SK-N-SH (cell line): ENCODE measurements around the gene SGSH. TPM values are rescaled to one million over a fixed set of nuclear protein-coding genes. Genes with fewer than 3 reads are reported as not detected.

Source experiments
- CTCF ChIA-PET: fragments of 300-600, 350-600 bp; formaldehyde crosslinking; extraction: SDS; loops from one replicate; lab custom pipeline; 2021; lab: Yijun Ruan, JAX
- POLR2A ChIA-PET: fragments of 350-600 bp; sonication (Branson Sonifier 250); formaldehyde crosslinking; extraction: SDS; loops from one replicate; lab custom pipeline; 2020; ENCODE audit warnings: antibody characterized with exemption, inconsistent platforms; lab: Yijun Ruan, JAX
- DNase-seq: peaks from one replicate; pipeline ENCODE4 v3.0.0; 2012
- H2AFZ ChIP-seq: fragments of 200-600 bp; sonication (generic); 2 replicates; pipeline ENCODE4 v1.8.1; 2016; ENCODE audit warnings: antibody characterized with exemption, mild to moderate bottlenecking, low read depth
- H3F3A ChIP-seq: fragments of 200-600 bp; sonication (generic); replicated peaks from 2 replicates; pipeline ENCODE3; 2016; ENCODE audit warnings: antibody characterized with exemption, mild to moderate bottlenecking; ENCODE audit not compliant: insufficient read depth
- H3K27ac ChIP-seq, 2 experiments: fragments of 200-500 bp in 1 of 2; fragments of 200-600 bp in 1 of 2; sonication (Bioruptor generic) in 1 of 2; sonication (generic), shearing (Covaris generic) in 1 of 2; 2 replicates each; pipeline versions ENCODE4 v1.5.1 to v1.6.1; 2014 to 2016; ENCODE audit warnings: low read depth in 2 of 2, inconsistent platforms in 1 of 2, low read length in 1 of 2, mild to moderate bottlenecking in 1 of 2, mixed read lengths in 1 of 2
- H3K27me3 ChIP-seq: fragments of 200-600 bp; sonication (generic), shearing (Covaris generic); 2 replicates; pipeline ENCODE4 v1.6.1; 2016; ENCODE audit warnings: mixed run types; ENCODE audit not compliant: insufficient read depth
- H3K36me3 ChIP-seq, 2 experiments: fragments of 200-500 bp in 1 of 2; fragments of 200-600 bp in 1 of 2; sonication (Bioruptor generic) in 1 of 2; sonication (generic) in 1 of 2; replicated peaks in 1 of 2; 2 replicates each; pipeline versions ENCODE3 to v1.5.1; 2014 to 2016; ENCODE audit warnings: low read length in 1 of 2, mild to moderate bottlenecking in 1 of 2; ENCODE audit not compliant: insufficient read depth in 2 of 2, control insufficient read depth in 1 of 2
- H3K4me1 ChIP-seq, 2 experiments: fragments of 200-500 bp in 1 of 2; fragments of 200-600 bp in 1 of 2; sonication (Bioruptor generic) in 1 of 2; sonication (generic), shearing (Covaris generic) in 1 of 2; 2 replicates each; pipeline versions ENCODE4 v1.5.1 to v1.6.1; 2014 to 2016; ENCODE audit warnings: low read depth in 1 of 2, low read length in 1 of 2, mixed run types in 1 of 2; ENCODE audit not compliant: insufficient read depth in 2 of 2, control insufficient read depth in 1 of 2
- H3K4me2 ChIP-seq: fragments of 200-600 bp; sonication (generic), shearing (Covaris generic); 2 replicates; pipeline ENCODE4 v1.6.1; 2017; ENCODE audit warnings: mixed run types
- H3K4me3 ChIP-seq, 2 experiments: fragments of 200-500 bp in 1 of 2; fragments of 200-600 bp in 1 of 2; sonication (Bioruptor generic) in 1 of 2; sonication (generic), shearing (Covaris generic) in 1 of 2; 2 replicates each; pipeline versions ENCODE4 v1.5.1 to v1.8.1; 2014 to 2016; ENCODE audit warnings: low read depth in 2 of 2, inconsistent platforms in 1 of 2, low read length in 1 of 2, mild to moderate bottlenecking in 1 of 2, mixed read lengths in 1 of 2, moderate library complexity in 1 of 2
- H3K79me2 ChIP-seq: fragments of 200-600 bp; sonication (generic); 2 replicates; pipeline ENCODE4 v1.8.1; 2017; ENCODE audit warnings: mild to moderate bottlenecking; ENCODE audit not compliant: insufficient read depth
- H3K9ac ChIP-seq: fragments of 200-600 bp; sonication (generic); 2 replicates; pipeline ENCODE4 v1.6.1; 2017; ENCODE audit warnings: mixed run types
- H3K9me2 ChIP-seq: fragments of 200-600 bp; sonication (generic); 2 replicates; pipeline ENCODE4 v1.6.1; 2017; ENCODE audit warnings: mixed run types
- H3K9me3 ChIP-seq: fragments of 200-600 bp; sonication (generic); 2 replicates; pipeline ENCODE4 v1.6.1; 2017; ENCODE audit warnings: mixed run types, mild to moderate bottlenecking, moderate library complexity
- H4K20me1 ChIP-seq: fragments of 200-600 bp; sonication (generic); 2 replicates; pipeline ENCODE4 v1.6.1; 2017; ENCODE audit warnings: mild to moderate bottlenecking, mixed run types; ENCODE audit not compliant: insufficient read depth
- ELF1 ChIP-seq: IDR thresholded peaks from 2 replicates; pipeline ENCODE4 v1.4.0; 2012
- EP300 ChIP-seq, 2 experiments: IDR thresholded peaks; 2 replicates each; pipeline versions ENCODE4 v1.4.0 to v1.6.1; 2012; ENCODE audit warnings: borderline replicate concordance in 1 of 2, low read depth in 1 of 2, low read length in 1 of 2
- FOSL2 ChIP-seq: IDR thresholded peaks from 2 replicates; pipeline ENCODE4 v1.4.0; 2012; ENCODE audit warnings: low read depth, mild to moderate bottlenecking, moderate library complexity, borderline replicate concordance
- GABPA ChIP-seq: IDR thresholded peaks from 2 replicates; pipeline ENCODE4 v1.4.0; 2012; ENCODE audit warnings: low read depth, mild to moderate bottlenecking
- GATA2 ChIP-seq: sonication (generic); formaldehyde crosslinking; IDR thresholded peaks from 2 replicates; pipeline ENCODE4 v1.5.0; 2020; ENCODE audit warnings: mild to moderate bottlenecking, missing genetic modification reagents
- JUND ChIP-seq: IDR thresholded peaks from 2 replicates; pipeline ENCODE4 v1.4.0; 2012
- MEF2A ChIP-seq: IDR thresholded peaks from 2 replicates; pipeline ENCODE4 v1.4.0; 2012; ENCODE audit warnings: low read depth, borderline replicate concordance
- POLR2AphosphoS5 ChIP-seq: IDR thresholded peaks from 2 replicates; pipeline ENCODE4 v1.6.1; 2012; ENCODE audit warnings: low read depth, low read length
- RAD21 ChIP-seq: IDR thresholded peaks from 2 replicates; pipeline ENCODE4 v1.6.1; 2012; ENCODE audit warnings: mild to moderate bottlenecking, low read length
- RCOR1 ChIP-seq: fragments of 150-350 bp; IDR thresholded peaks from 2 replicates; pipeline ENCODE4 v1.6.1; 2017; ENCODE audit warnings: antibody characterized with exemption, low read length
- RFX5 ChIP-seq: IDR thresholded peaks from 2 replicates; pipeline ENCODE4 v1.6.1; 2012; ENCODE audit warnings: mild to moderate bottlenecking, improper control_type of control experiment, low read length
- SMC3 ChIP-seq: IDR thresholded peaks from 2 replicates; pipeline ENCODE4 v1.6.1; 2012; ENCODE audit warnings: low read depth, low read length, improper control_type of control experiment
- TAF1 ChIP-seq: IDR thresholded peaks from 2 replicates; pipeline ENCODE4 v1.6.1; 2012; ENCODE audit warnings: low read depth, mild to moderate bottlenecking, low read length, moderate library complexity, borderline replicate concordance
- TCF12 ChIP-seq: IDR thresholded peaks from 2 replicates; pipeline ENCODE4 v1.4.0; 2012
- USF1 ChIP-seq: IDR thresholded peaks from 2 replicates; pipeline ENCODE4 v1.4.0; 2012; ENCODE audit warnings: low read depth, borderline replicate concordance
- ZBTB33 ChIP-seq: IDR thresholded peaks from 2 replicates; pipeline ENCODE4 v1.4.0; 2012; ENCODE audit warnings: low read depth, borderline replicate concordance
- WGBS: methylation state at CpG from one replicate; pipeline ENCODE4 v1.1.6; 2017; ENCODE audit warnings: low lambda C conversion rate; 5-methylcytosine and 5-hydroxymethylcytosine counted together
- polyA plus RNA-seq, 3 experiments: library from polyadenylated mRNA; depleted of rRNA; stranded (reverse); fragments of >200 nt; gene quantifications; 2 replicates each; pipeline ENCODE4 v1.2.3, GENCODE V29; 2012
- TF ChIP-seq, protein P1 (sequence below): fragments of 200-600 bp; sonication (generic); IDR thresholded peaks from 2 replicates; pipeline ENCODE4 v1.6.1; 2017; ENCODE audit warnings: antibody characterized with exemption, mild to moderate bottlenecking, moderate library complexity

Gene SGSH
- polyA plus RNA-seq, 1 of the 3 experiments (the other 2 are of a cell fraction), result 161 TPM

- no peaks in the 10 kb centered on the region for H3K9me2 ChIP-seq
- H3K27me3 ChIP-seq, result no peaks in the 10 kb centered on the region
- no peak for DNase-seq
- H3K4me2 ChIP-seq, result no peak overlapping the region
- peaks cover 5 to 7% of the 10 kb centered on the region in 2 experiments; a peak in 2 of 4 replicates for H3K4me1 ChIP-seq
- TF ChIP-seq, protein P1, sequence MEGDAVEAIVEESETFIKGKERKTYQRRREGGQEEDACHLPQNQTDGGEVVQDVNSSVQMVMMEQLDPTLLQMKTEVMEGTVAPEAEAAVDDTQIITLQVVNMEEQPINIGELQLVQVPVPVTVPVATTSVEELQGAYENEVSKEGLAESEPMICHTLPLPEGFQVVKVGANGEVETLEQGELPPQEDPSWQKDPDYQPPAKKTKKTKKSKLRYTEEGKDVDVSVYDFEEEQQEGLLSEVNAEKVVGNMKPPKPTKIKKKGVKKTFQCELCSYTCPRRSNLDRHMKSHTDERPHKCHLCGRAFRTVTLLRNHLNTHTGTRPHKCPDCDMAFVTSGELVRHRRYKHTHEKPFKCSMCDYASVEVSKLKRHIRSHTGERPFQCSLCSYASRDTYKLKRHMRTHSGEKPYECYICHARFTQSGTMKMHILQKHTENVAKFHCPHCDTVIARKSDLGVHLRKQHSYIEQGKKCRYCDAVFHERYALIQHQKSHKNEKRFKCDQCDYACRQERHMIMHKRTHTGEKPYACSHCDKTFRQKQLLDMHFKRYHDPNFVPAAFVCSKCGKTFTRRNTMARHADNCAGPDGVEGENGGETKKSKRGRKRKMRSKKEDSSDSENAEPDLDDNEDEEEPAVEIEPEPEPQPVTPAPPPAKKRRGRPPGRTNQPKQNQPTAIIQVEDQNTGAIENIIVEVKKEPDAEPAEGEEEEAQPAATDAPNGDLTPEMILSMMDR, result no peak
- TF ChIP-seq SMC3, result no peak
- no peak overlapping the region for H3K27ac ChIP-seq
- peaks cover 16% of the 10 kb centered on the region for H3K79me2 ChIP-seq
- ChIA-PET POLR2A (no interaction called here), CTCF (interaction anchor here (0.6 kb wide), 2 partner anchors 17 to 167 kb away, joined by 3 read pairs; partner anchors contain the start of gene GAA)
- 81% methylated on average over 4 of the region's 4 CpGs for WGBS
- H2AFZ ChIP-seq, result no peak overlapping the region
- no peak overlapping the region for H3K9ac ChIP-seq
- peaks cover 22 to 37% of the 10 kb centered on the region in 2 experiments for H3K36me3 ChIP-seq
- no peak overlapping the region for H3K4me3 ChIP-seq
- no peaks in the 10 kb centered on the region for H4K20me1 ChIP-seq
- H3F3A ChIP-seq, result no peaks in the 10 kb centered on the region
- H3K9me3 ChIP-seq, result no peaks in the 10 kb centered on the region
Observed at GRCh38 chr17:80268427-80268826, 48.3 kb upstream of the SGSH start.

- CTCF ChIA-PET, result interaction anchor here (2.5 kb wide), 1 partner anchor 185 kb away, joined by 7 read pairs; no protein-coding TSS in a partner anchor
- no peak for TF ChIP-seq RAD21
- no peak for TF ChIP-seq SMC3
- TF ChIP-seq TCF12, result no peak
- TF ChIP-seq POLR2AphosphoS5, result no peak
- no peak for TF ChIP-seq GABPA
- no peak for TF ChIP-seq FOSL2
- no peak for TF ChIP-seq GATA2 (CRISPR knock-in tag)
- TF ChIP-seq ELF1, result no peak
- no peak for TF ChIP-seq USF1
- no peak for TF ChIP-seq RCOR1
- no peak for TF ChIP-seq EP300 (IDR thresholded peaks at IDR 0.05; ENCODE audit: borderline replicate concordance in 1 of 2, low read depth in 1 of 2, low read length in 1 of 2)
- TF ChIP-seq, protein P1, result no peak
- no peak for TF ChIP-seq MEF2A
- no peak for TF ChIP-seq ZBTB33
- TF ChIP-seq JUND, result no peak
- no peak for TF ChIP-seq TAF1
- TF ChIP-seq RFX5, result no peak
- Histone ChIP-seq H3K9ac (no peak overlapping the region), H3K9me2 (no peaks in the 10 kb centered on the region), H3K27me3 (no peaks in the 10 kb centered on the region), H3K79me2 (peaks cover 25% of the 10 kb centered on the region), H3K9me3 (no peaks in the 10 kb centered on the region), H3K4me1 (peaks cover 15 to 17% of the 10 kb centered on the region in 2 experiments; a peak in 2 of 4 replicates), H3F3A (no peaks in the 10 kb centered on the region), H2AFZ (no peak overlapping the region), H3K27ac (no peak overlapping the region), H3K4me3 (no peak overlapping the region), H4K20me1 (no peaks in the 10 kb centered on the region), H3K36me3 (peaks cover 20 to 37% of the 10 kb centered on the region in 2 experiments), H3K4me2 (no peak overlapping the region)
- POLR2A ChIA-PET, result interaction anchor here (1.6 kb wide), 1 partner anchor 20 kb away, joined by 3 read pairs; no protein-coding TSS in a partner anchor
- no peak for DNase-seq
- WGBS, result over 99% methylated on average over 6 of the region's 6 CpGs
Observed at GRCh38 chr17:80267391-80267790, 47.3 kb upstream of the SGSH start.
